ENCODE data around the gene CDH23.

The CDH23 gene

DNA sequence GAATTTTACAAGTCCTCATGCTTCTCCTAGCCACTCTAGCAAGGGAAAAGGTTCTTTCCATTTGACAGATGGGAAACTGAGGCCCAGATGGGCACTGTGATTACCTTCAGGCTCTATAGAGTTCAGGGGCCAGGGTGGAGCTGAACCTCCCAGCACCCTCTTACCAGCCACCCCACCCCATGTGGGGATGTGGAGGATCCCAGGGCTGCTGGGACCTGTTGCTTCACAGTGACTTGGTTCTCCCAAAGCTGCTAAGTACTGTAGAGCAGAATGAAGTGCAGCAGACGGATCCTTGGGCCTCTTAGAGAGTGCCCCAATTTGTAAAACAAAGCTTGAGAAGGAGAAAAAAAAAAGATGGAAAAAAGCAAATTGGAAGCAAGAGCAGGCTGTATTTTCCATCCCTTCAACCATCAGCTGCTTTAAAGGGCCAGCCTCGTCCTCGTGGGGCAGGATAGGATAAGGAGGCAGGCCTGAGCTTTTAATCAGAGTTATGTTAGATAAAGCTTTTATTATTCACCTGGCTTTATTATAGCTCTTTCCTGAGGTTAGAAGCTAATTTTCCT is 147.0 kb downstream of the CDH23 start:
- DNase-seq: no peak

DNA sequence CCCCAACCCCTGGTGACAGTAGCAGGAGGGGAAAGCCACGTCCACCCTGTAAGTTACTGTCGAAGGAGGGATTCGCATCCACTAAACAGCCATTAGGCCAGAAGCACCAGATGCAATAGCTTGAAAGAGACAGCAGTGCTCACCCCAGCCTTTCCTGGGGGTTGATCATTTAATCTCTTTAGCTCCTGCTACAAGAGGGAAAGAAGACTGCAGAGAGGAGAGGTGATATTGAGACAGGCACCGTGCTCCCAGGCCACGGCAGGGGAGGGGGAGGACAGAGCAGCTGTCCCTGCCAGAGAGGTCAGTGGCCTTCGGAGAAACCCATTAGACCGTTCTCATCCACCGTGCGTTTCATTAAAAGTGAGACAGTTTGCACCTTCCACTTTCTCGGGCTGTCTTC is 148.3 kb downstream of the CDH23 start:
- no peak for DNase-seq

DNA sequence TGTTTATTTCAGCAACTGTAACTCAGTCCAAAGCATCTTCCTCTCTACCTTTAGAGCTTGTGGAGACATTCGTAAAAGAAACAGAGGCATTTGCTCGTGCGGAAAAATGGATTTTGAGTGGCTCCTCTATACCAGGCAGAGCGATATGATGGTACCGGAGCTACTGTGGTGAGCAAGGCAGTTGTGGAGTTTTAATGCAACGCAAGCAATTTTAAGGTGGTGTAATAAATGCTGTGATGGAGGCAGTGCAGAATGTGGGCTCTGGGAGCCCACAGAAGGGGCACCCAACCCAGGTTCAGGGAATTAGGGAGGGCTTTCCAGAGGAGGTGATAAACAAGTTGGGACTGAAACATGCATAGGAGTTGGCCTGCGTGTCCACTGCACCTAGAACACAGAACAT is 149.5 kb downstream of the CDH23 start:
- no peak for DNase-seq

DNA sequence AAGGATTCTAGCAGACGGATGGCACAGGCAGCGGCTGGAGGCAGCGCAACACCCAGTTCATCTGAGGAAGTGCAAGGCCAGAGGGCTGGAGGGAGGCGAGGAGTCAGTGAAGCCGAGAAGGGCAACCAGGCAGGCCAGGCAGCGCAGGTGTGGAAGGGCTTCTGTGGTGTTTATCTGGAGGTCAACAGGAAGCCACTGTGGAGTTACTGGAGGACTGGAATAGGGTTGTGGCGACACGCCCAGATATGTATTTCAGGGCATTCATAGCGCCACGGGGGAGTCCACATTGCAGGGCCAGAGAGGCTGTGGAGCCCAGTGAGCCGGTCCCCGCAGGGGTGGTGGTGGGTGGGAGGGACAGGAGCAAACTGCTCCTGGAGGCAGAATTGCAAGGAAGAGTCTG is 150.6 kb downstream of the CDH23 start:
- no peak for DNase-seq

DNA sequence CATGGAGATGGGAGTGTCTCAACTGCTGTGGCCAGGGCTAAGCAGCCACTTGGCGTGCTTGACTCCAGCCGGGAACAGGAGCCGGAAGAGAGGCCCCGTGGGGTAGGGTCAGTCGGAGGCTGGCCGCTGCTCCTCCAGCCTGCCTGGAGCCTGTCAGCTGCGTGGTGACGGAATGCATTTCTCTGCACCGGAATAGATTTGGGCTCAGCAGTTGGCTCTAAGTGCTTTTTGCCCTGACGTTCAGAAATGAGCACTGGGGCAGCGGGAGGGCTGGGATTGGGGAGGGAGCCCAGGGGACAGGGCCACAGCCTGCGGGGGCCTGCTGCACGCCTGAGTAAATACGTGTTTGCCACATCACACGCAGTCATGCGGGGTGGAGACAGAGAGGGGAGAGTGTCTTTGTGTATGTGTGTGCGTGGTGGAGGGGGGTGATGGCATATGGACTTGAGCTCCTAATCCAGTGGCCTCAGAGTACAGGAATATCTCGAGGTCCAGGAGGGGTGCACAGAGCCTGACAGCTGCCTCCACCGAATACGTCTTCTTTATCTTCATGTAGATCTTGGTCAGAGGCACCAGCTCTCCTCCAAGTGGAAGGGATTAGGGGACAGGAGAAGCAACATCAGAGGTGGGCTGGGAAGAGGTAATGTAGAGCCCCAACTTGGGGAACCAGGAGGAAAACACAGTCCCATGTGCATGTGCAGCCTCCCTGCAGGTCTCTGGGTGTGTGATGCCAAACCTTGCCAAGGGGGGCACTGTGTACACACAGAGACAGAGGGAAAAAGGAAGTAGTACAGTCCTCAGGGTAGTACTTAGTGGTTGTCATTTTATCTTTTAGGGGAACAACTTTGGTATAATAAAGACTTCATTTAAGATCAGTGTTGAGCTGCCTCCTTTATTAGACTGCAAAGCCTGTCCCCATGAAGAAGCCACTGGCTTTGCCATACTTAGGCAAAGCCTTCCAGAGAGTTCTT is 151.4 kb downstream of the CDH23 start:
- no peak for DNase-seq

DNA sequence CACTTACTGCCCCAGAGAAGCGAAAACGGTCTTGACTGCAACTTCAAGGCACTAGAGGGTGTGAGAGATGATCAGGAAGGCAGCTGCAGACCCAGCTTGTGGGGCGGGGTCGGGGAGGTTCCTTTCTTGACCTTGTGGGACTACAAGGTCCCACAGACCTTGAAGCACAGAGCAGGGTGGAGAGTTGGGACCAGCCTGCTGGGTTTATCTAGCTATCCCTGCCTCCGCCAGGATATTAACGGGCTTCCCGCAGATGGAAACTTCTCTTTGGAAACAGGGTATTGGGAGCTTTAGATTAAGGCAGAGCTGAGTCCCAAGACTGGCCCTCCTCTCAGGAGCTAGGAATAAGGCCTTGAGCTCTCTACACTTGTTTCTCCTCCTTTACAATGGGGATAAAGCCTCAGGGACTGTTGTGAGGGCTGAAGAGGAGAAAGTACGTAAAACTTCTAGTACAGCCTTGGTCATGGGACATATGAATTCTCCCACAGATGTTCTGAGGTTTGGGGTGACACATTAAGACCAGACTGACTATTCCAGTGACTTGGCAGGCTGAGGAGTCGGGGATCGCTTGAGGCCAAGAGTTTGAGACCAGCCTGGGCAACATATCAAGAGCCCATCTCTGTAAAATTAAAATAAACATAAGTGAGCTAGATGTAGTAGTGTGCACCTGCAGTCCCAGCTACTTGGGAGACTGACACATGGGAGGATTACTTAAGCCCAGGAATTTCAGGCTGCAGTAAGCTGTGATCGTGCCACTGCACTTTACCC is 153.2 kb downstream of the CDH23 start:
- DNase-seq: no peak

DNA sequence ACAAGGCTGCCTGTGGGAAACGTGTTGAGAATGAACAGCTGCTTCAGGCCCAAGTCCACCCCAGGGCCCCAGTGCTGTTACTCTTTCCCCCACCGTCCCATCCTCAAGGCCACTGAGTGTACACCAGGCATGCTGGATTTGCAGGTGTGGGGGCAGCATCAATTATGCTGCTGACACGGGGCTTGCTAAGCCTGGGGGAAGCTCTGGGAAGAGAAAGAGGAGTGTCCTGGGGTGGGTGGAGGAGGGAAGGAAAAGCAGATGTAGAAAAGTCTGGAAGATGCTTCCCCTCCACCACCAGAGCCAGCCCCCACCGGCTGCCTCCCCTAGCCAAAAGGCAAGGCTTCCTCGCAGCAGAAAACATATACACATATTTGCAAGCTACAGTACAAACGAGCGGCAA is 153.9 kb downstream of the CDH23 start:
- no peak for DNase-seq

DNA sequence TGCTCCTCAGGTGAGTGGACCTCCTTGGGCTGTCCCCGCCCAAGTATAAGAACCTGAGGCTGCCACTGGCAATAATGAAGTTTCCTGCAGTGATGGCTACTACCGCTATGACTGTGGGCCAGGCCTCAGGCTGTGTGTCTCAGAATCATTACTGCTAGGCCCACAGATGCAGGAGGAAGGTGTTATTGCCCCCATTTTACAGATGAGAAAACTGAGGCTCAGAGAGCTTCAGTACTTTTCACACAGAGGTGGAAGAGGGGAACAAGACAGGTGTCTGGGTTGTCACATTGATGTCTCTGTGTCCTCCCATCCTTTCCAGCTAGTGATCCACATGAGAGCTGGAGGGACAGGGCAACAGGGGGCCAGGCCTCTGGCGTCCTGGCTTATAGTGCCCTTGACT is 155.2 kb downstream of the CDH23 start:
- DNase-seq: no peak

DNA sequence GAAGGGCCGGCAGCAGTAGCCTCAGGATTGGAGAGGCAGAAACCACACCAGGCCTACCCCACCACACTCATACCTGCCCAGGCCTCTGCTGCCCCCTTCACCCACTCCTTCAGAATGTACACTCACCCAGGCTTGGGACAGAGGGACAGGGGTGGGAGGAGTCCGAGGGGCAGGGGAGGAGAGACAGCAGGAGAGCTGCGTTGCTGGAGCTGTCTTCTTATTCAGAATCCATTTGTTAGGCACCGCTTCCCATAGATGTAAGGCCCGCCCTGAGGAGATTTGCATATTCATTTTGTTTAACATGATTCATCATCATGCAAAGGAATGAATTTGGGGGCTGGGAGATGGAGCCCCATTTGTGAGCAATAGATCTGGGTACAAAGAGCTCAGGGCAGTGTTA is 156.7 kb downstream of the CDH23 start:
- DNase-seq: no peak

DNA sequence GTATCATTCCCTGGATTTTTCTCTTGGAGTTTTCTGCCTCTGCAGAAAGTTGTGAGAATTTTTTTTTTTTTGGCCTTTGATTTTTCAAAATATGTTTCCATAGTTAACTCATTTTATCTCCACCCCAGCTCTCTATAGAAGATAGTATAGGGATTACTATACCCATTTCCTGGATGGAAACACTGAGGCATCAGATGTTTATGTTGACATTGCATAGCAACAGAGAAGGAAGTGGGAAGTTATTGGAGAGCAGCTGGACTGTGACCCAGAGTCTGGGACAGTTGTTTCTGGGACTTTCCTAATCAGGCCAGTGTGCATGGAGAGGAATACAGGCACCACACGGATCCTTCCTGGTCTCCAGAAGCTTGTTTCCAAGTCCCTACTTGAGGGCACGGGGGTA is 158.0 kb downstream of the CDH23 start:
- DNase-seq: no peak

DNA sequence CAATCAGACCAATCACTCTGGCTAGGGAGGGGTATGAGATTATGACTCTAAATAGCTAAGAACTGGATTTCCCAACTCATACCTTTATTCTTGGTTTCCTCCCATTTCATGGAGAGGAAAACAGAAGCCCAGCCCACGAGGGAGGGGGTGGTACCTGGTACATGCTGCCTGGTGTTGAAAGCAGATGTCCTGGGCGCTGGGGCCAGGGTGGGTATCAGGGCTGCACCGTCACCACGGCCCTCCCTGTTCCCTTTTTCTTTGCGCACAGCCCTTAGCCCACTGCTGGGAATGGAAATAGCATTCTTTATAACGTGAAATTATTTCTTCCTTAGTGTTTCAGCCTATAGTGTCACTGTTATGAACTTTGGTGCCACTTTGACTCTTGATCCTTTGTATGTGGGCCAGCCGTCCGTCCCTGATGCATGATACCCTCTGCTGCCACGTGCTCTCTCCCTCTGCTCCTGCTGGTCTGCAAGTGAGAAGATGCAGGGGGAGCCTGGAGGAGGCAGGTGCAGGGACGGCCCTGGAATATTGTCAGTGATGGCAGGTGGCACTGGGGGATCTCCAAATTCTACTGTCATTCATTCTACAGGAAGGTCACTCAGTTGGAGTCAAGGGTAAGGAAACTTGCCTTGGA is 158.5 kb downstream of the CDH23 start:
- no peak for DNase-seq

DNA sequence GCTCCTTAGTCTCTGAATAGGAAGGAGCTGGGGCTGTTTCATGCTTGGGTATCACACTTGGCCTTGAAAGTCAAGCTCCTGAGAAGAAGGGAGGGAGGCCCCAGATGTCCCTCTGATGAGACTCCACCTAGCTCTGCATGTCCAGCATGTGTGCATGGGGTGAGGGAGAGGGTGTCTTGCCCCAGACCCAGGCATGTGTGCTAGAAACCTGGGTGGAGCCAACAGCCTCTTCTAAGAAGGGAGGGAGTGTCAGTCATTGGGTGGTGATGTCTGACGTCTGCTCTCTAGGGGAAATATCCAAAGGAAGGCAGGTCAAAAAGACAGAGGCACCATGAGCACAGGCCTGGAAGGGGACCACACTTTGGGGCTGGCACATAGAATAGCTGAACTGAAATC is 159.0 kb downstream of the CDH23 start:
- no peak for DNase-seq

DNA sequence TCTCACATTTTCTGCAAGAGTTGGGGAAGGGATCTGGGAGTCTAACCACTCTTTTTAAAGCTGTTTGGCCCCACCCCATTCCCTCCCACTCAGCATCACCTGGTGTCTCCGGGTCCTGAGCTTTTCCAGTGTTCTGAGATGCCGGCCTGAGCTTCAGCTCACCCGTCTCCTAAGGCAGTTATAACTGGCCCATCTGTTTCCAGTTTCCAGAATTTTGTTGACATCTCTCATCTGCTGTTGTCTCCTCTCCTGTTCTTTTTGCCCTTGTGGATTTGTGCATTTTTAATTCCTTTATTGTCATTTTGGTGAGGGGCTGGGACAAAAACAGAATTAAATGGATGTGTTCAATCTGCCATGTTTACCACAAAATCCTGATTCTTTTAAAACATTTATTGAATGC is 162.3 kb downstream of the CDH23 start:
- DNase-seq: no peak

DNA sequence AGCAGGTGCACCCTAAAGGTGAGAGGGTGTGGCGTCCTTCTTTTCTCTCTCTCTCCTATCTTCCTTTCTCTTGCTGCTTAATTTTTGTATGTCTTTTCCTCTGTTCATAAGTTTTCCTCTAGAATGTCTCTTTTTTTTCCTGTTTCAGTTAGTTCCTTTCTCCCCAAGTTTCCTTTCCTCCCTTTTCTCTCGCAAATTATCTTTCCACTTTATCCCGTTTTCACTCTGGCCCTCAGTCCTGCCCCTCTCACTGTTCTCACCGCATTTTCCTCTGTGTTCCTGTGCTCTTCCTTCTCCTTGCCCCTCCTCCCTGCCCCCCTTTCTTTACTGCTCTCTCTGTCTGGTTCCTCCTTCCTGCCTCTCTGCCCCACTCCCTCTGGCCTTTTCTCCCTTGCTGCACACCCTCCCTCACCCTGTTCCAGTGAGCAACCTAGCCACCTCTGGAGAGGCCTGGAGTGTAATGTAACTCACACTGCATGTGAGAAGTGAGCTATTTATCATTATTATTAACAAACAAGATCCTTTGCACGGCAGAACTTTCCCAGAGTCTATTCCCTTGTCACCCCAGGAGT is 164.4 kb downstream of the CDH23 start:
- DNase-seq: peak; percentile 49

DNA sequence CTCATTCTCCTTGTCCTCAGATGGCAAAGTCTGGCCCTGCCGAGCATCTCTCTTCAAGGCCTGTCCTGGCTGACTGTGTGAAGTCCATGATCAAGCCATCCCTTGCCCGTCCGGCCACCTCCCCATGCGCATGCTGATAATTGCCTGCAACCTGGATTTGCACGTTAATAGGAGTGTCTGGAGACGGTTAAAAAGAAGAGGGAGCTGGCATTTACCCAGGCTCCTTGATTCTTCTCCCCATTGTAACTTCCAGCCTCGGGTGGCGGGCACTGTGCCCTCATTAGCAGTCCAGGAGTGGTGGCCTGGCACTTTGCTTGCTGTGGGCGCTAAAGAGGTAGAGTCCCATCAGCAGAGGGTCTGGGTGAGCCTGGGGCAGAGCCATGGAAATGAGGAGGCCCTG is 165.5 kb downstream of the CDH23 start:
- no peak for DNase-seq

DNA sequence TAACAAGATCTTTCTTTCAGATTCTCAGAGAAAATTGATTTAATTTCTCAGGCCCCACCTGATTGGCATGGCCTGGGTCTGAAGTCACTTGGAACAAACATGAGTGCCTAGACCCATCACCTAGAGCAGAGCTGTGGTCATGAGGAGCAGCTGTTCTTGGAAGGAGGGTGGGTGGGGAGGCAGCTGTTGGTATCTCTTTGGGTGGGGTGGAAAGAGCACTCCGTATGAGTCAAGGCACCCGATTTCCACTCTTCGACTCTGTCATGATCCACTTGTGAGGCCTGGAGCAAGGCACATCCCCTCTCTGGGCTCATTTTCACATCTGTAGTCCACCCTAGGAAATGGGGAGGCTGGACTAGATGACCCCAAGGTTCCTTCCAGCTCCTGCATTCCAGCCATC is 166.2 kb downstream of the CDH23 start:
- no peak for DNase-seq

DNA sequence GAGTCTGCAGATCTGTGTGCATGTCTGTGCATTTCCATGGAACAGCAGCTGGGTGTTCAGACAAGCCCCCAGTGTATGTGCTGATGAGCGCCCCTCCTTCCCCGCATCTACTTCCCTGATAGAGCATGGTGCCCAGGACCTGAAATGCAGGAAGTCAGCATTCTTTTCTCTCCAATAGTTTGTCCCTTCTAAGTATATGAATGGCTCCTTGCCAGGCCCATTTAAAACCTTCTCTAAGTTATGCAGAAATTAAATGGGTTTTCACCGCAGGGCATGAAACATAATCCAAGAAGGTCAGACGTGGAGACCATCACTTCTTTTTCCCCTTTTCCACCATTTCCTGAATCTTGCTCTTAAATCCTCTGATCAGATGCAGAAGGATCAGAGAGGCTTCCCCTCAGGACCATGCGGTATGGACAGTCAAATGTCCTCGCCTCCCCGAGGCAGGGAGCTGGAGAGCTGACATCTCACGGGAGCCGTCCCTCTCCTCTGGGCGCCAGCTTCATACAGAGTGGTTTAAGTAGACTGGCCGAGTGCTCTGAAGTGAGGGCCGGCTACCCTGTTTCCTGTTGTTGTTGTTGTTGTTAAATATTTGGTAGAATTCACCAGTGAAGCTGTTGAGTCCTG is 167.6 kb downstream of the CDH23 start:
- DNase-seq: no peak

DNA sequence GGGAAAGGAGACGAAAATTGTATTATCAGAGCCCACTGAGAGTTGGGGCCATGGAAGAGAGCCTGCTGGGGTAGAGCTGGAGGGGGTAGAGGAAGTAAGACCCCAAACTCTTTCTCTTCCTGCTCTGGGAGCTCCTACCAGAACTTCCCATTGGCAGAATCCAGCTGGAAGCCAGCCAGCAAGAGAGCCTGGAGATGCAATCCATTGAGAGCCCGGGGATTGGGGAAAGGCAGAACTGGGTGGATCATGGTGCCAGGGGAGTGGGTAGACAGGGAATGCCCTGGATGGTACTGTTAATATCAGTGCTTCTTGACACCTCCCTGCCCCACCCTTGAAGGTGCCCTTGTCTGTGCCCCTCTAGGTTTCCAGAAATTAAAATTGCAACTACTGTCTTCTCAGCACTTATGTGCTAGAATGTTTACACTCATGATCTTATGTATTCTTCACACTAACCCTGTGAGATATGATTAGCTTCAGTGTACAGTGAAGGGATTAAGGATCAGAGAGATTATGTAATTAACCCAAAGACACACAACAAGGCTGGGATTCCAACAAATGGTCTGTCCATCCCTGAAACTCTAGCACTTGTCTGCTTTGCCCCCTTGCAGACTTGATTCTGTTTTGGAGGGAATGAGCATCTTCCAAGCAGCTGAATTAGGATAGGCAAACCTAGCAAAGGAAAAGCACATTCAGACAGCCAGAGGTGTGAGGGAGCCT is 168.7 kb downstream of the CDH23 start:
- no peak for DNase-seq

DNA sequence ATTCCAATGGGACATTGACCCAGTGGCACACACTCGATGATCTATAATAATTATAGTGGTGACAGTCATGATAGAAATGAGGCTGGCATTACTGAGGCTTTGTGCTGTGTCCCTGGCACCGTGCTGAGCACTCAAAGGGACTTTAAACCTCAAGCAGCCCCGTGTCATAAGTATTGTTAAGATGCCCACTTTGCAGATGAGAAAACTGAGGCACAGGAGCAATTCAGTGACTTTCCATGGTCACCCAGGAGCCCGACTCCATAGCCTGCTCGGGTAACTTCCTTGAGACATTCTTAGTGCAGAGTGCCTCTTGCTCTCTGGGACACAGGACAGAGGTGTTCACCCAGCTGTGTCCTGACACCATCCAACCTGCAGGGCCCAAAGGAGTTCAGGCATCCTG is 170.3 kb downstream of the CDH23 start:
- DNase-seq: no peak

DNA sequence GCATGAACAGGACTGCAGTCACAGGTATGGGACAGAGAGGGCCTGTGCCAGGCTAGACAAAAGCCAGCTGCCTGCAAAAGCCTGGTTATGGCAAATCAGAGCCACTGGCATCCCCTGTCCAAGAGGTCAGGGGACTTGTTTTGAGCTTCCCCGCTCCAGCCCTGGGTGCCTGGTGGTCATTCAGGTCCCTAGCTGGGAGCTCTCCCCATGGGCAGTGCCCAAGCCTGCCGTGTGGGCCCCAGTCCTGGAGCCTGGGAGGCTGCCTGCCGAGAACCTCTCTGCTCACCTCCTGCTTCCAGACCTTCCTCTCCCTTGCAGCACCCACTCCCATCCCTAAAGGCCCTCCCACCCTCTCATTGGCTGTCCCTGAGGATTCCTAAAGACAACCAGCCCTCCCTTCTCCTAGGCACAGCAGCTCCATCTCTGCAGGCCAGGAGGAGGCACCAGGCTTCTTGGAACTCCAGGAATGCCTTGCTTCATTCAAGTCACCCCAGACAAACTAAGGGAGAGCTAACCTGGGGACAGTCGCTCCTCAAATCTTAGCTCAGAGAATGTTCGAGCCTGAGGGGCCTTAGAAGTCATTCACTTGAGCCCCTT is 172.3 kb downstream of the CDH23 start:
- no peak for DNase-seq
